RWPE1 (cell line): ENCODE measurements around the gene PATJ.

Experiments
- CTCF ChIA-PET: fragments of 350-600 bp; sonication (Branson Sonifier 250); formaldehyde crosslinking; extraction: SDS; loops from one replicate; lab custom pipeline; 2021; lab: Yijun Ruan, JAX
- POLR2A ChIA-PET: fragments of 400-600 bp; formaldehyde crosslinking; extraction: SDS; loops from one replicate; lab custom pipeline; 2020; ENCODE audit warnings: antibody characterized with exemption; ENCODE audit not compliant: low non-redundant PET; lab: Yijun Ruan, JAX
- DNase-seq: peaks from one replicate; pipeline ENCODE4 v3.0.0; 2012; ENCODE audit warnings: low spot score
- H3K27ac ChIP-seq: fragments of 450-650 bp; 2 replicates; pipeline ENCODE4 v1.5.1; 2017
- TF ChIP-seq, protein P1 (sequence below): fragments of 450-650 bp; conservative IDR thresholded peaks from 2 replicates; pipeline ENCODE4 v1.5.1; 2017; ENCODE audit warnings: low read depth, mild to moderate bottlenecking

Gene PATJ

DNA sequence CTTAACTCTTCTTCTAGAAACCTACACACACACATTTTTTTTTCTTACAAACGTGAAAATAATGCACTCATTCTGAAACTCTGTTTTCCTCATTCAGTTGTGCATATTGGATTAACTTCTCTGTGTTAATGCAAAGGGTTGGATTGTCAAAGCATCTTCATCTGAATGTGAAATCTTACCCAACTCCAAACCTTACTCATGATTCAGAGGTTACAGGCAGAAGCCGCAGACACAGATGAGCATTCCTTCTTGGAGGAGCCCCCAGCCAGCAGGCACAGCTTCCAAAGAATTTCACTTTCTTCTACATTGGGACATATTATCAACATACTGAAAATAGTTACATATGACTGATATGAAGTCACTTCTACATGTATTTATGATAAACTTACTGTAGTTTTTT, 15.7 kb downstream of the PATJ start:
- no peak for DNase-seq
- POLR2A ChIA-PET: no interaction called here
- CTCF ChIA-PET: no interaction called here
- H3K27ac ChIP-seq: no peak overlapping the region
- TF ChIP-seq, protein P1, sequence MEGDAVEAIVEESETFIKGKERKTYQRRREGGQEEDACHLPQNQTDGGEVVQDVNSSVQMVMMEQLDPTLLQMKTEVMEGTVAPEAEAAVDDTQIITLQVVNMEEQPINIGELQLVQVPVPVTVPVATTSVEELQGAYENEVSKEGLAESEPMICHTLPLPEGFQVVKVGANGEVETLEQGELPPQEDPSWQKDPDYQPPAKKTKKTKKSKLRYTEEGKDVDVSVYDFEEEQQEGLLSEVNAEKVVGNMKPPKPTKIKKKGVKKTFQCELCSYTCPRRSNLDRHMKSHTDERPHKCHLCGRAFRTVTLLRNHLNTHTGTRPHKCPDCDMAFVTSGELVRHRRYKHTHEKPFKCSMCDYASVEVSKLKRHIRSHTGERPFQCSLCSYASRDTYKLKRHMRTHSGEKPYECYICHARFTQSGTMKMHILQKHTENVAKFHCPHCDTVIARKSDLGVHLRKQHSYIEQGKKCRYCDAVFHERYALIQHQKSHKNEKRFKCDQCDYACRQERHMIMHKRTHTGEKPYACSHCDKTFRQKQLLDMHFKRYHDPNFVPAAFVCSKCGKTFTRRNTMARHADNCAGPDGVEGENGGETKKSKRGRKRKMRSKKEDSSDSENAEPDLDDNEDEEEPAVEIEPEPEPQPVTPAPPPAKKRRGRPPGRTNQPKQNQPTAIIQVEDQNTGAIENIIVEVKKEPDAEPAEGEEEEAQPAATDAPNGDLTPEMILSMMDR: no peak

DNA sequence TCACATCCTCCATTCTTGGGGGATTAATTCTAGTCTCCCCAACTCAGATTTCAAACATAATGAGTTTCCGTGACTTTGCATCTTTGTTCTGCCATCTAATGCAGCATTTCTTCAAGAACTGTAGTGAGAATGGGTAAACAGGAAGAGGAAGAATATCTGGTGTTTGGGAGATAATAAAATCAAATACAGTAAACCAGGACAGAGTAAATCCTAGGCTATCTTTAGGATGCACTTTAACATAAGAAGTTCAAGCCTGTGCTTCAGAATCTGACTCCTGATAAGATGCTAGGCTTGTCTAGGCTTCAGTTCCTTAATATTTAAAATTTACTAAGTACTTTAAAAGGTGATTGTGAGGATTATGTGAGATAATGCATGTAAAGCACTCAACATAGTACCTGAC, 27.9 kb downstream of the PATJ start:
- TF ChIP-seq, protein P1: no peak
- POLR2A ChIA-PET: no interaction called here
- CTCF ChIA-PET: no interaction called here

DNA sequence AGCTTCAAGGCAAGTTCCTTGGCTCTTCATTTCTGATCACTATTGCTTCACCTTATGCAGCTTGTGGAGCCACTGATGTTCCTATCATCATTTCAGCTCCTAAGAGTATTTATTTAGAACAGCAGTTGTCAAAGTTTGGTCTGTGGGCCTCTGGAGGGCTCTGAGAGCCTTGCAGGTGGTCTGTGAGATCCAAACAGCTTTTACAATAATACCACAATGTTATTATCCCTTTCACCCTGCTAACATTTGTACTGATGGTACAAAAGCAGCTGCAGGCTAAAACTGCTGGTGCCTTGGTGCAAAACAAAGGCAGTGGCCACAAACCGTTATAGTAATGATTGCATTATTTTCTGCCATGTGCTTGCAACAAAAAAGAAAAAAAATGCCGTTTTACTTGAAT, 33.8 kb downstream of the PATJ start:
- TF ChIP-seq, protein P1: no peak
- ChIA-PET CTCF (no interaction called here), POLR2A (no interaction called here)
- DNase-seq: no peak
- no peak overlapping the region for H3K27ac ChIP-seq

More for the DNA sequence above, 27.9 kb downstream of the PATJ start:
- DNase-seq: no peak
- H3K27ac ChIP-seq: no peak overlapping the region

DNA sequence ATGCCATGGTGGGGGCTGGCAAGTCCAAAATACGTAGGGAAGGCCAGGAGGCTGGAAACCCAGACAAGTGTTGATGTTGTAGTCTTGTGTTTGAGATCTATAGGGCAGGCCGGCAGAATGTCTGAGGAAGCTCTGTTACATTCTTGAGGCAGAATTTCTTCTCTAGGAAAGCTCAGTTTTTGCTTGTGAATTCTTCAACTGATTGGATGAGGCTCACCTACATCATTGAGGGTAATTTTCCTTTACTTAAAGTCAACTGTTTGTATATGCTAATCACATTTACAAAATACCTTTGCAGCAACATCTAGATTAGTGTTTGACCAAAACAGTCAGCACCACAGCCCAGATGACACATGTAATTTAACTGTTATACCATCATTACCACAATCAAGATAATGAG, 37.0 kb downstream of the PATJ start:
- TF ChIP-seq, protein P1: no peak
- no peak overlapping the region for H3K27ac ChIP-seq
- no peak for DNase-seq
- POLR2A ChIA-PET: no interaction called here
- CTCF ChIA-PET: interaction anchor here (0.6 to 0.8 kb wide), 2 partner anchors 77 to 133 kb away, joined by 3 read pairs; no protein-coding TSS in a partner anchor

DNA sequence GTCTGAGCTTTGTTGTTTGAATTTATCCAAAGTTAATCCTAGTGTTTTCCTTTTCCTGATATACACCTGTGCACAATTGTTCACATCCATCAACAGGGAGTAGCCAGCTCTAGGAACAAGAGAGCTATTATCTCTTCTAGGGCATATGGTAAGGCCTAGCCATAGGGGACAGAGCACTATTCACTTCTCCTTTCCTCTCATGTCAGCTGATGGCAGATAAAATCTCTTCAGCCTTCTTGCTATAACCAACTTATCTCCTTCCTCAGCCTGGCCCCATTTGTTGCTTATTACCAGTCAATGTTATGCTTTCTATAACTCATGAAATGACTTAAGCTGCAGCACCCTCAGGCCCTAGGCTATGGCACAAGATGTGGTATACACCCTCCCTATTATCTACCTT, 38.9 kb downstream of the PATJ start:
- CTCF ChIA-PET: interaction anchor here (0.7 kb wide), 1 partner anchor 243 kb away, joined by 3 read pairs; no protein-coding TSS in a partner anchor
- TF ChIP-seq, protein P1: no peak
- POLR2A ChIA-PET: no interaction called here
- no peak for DNase-seq
- H3K27ac ChIP-seq: no peak overlapping the region

DNA sequence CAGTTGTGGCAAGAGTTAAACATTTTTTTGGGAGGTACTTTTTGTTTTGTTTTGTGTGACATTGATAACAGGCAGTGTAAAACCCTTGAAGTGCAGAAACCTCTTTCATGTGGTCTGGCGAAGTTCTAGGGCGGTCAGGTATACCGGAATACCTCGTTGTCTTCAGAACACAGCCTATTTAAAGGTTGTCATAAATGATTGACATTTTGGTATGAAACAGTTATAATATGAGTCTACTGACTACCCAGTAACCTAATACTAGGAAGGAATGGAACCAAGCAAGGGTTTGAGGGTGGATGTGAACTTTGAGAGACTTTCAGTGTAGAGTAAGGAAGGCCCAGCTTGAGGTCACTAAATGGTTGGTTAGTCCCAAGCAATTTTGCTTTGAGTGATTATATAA, 40.5 kb downstream of the PATJ start:
- ChIA-PET CTCF (interaction anchor here (0.6 to 0.7 kb wide), 2 partner anchors 24 to 736 kb away, joined by 3 to 5 read pairs; no protein-coding TSS in a partner anchor), POLR2A (no interaction called here)
- no peak overlapping the region for H3K27ac ChIP-seq
- DNase-seq: no peak
- TF ChIP-seq, protein P1: no peak
